NOMO-1 treated with dmso at 0.1 percent for 144 hours (cell line): ENCODE measurements around the gene POFUT1.
A peak's percentile ranks its signal among the peaks of the same experiment; 100 is the strongest.
"Not testable (repeated sequence)": the region's sequence is repeated elsewhere in the genome, so short reads cannot be mapped to it uniquely, and the experiment has no call there.

ENCODE experiments used
- DNase-seq: peaks from one replicate; lab custom pipeline; 2025; ENCODE audit not compliant: unreplicated experiment; lab: John Stamatoyannopoulos, UW

The POFUT1 gene

DNA sequence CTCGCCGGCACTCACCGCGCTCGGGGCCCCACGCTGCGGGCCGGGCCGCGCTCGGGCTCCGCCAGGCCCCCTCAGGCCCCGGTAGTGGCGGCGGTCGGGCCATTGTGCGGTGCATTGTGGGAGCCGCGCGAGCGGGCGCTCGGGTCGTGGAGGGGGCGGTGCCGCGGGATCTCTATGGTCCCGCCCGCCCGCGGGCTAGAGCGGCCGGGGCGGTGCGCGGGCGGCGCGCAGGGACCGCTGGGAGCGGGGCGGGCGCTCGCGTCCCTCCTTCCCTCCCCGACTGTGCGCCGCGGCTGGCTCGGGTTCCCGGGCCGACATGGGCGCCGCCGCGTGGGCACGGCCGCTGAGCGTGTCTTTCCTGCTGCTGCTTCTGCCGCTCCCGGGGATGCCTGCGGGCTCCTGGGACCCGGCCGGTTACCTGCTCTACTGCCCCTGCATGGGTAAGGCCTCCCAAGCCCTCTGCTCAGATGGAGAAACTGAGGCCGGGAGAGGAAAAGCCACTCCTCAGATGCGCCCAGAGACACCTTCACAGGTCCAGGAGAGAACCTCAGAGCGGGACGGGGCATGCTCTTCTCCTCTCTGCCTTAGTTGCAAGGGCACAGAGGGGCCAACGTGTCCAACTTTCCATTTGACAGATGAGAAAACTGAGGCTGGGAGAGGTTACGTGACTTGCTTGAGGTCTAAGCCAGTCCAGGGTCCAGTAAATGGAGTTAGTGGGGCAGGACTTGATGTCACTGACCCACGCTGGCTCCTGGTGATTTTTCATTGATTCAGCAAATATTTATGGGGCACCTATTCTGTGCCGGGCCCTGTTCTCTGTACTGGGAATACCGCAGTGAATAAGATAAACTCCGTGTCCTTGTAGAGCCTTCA is at the start of gene POFUT1, which contains the start of gene PLAGL2:
POFUT1 (plus strand) TSS at position 255 of the 873 bp plus-strand sequence; CDS start at position 317, 62 bp downstream.
PLAGL2 (minus strand) TSS at position 118 of the 873 bp plus-strand sequence. CDS start 5,565 bp downstream, outside the sequence.
- peak; percentile 77 for DNase-seq

DNA sequence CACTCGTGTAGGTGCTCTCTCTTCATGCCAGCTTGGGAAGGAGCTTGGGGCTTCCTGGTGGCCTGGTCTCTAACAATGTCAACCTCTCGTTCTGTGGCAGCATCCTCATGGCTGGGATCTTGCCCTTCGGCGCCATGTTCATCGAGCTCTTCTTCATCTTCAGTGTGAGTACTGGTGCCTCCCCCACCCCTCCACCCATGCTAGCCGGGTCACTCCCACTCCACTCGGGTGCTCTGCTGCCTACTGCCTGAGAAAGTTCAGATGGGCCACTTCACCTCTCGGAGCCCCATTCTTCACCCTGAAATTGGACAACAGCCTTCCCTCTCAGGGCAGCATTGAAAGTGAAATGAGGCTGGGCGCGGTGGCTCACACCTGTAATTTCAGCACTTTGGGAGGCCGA is 49.3 kb upstream of the POFUT1 start:
- no peak for DNase-seq

DNA sequence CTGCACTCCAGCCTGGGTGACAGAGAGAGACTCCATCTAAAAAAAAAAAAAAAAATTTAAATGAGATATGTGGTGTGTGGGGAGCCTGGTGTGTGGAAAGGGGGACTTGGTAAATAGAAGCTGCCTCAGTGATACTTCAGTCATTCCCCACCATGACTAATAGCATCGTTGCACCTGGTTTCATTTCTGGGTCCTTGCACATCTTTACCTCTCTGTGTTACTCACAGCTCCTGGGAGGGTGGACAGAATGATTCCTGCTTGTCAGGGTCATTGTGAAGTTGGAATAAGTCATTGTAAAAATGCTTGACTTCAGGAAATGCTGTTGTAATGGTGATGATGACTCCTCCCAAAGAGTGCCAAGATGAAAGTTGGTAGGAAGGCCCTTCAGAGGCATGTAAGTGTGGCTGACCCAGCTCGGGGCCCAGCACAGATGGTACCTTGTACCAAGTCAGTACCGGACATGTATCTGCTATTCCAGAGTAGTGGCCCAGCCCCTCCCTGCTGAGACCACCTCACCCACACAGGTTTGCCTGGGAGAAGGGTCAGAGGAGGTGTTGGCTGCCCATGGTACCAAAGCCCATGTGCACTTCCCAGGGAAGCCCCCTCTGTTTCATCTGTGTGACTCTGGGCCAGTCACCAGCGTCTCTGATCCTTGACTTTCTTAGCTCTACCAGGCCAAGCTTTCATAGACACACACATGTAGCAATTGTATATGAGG is 48.6 kb upstream of the POFUT1 start:
- no peak for DNase-seq

GRCh38 chr20:32159766-32160221 is 47.9 kb upstream of the POFUT1 start:
- no peak for DNase-seq

DNA sequence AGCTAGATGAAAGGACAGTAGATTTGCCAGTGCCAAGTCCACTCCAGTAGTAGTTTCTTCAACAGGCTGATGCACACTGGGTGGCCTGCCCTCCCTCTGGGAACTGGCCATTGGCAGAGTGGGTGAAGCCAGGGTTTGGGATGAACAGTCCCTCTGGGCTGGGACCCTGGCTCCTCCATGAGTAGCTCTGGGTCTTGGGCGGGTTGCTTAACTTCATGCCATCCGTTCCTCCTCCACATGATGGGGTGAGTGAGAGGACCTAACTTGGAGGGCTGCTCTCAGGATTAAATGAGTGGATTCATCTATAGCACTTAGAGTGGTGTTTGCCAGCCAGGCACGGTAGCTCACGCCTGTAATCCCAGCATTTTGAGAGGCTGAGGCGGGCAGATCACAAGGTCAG is 47.3 kb upstream of the POFUT1 start:
- DNase-seq, result no peak

- DNase-seq, result no peak
Observed at GRCh38 chr20:32162351-32162750, 45.3 kb upstream of the POFUT1 start.

- no peak for DNase-seq
Observed at GRCh38 chr20:32163951-32164350, 43.7 kb upstream of the POFUT1 start.

DNA sequence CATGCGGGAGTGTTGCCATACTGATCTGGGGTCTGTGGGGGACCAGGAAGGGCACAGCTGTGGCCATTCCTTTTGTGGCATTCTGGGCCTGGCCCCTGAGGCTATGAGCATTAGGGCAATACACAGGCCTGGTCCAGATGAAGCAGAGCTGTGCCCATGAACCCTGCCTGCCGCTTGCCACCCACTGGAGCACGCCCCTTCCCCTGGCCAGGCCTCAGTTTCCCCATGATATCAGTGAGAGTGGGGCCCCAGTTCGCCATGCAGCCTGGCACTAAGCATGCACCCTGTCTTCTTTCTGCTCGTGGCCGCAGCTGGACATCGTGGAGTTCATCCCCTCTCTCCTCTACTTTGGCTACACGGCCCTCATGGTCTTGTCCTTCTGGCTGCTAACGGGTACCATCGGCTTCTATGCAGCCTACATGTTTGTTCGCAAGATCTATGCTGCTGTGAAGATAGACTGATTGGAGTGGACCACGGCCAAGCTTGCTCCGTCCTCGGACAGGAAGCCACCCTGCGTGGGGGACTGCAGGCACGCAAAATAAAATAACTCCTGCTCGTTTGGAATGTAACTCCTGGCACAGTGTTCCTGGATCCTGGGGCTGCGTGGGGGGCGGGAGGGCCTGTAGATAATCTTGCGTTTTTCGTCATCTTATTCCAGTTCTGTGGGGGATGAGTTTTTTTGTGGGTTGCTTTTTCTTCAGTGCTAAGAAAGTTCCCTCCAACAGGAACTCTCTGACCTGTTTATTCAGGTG is 42.5 kb upstream of the POFUT1 start:
- no peak for DNase-seq

DNA sequence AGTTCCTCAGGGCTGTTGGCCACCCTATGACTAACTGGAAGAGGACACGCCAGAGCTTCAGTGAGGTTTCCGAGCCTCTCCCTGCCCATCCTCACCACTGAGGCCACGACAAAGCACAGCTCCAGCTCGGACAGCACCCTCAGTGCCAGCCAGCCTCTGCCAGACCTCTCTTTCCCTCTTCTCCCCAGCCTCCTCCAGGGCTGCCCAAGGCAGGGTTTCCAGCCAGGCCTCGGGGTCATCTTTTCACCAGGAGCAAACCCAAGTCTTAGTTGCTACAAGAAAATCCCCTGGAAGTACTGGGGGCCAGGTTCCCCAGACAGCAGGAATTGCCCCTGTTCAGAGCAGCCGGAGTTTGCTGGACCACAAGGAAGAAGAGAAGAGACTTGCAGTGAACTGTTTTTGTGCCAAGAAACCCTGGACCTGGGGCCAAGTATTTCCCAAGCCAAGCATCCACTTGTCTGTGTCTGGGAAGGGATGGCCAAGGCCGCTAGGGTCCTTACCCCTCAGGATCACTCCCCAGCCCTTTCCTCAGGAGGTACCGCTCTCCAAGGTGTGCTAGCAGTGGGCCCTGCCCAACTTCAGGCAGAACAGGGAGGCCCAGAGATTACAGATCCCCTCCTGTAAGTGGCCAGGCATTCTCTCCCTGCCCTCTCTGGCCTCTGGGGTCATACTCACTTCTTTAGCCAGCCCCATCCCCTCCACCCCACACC is 41.7 kb upstream of the POFUT1 start:
- DNase-seq, result no peak

GRCh38 chr20:32167552-32167951 is 40.1 kb upstream of the POFUT1 start:
- no peak for DNase-seq

- DNase-seq, result no peak
Observed at GRCh38 chr20:32168184-32168910, 39.3 kb upstream of the POFUT1 start.

- not testable (repeated sequence) for DNase-seq
Observed at GRCh38 chr20:32177696-32178095, 30.0 kb upstream of the POFUT1 start.

GRCh38 chr20:32179515-32179914 is 28.2 kb upstream of the POFUT1 start:
- no peak for DNase-seq

DNA sequence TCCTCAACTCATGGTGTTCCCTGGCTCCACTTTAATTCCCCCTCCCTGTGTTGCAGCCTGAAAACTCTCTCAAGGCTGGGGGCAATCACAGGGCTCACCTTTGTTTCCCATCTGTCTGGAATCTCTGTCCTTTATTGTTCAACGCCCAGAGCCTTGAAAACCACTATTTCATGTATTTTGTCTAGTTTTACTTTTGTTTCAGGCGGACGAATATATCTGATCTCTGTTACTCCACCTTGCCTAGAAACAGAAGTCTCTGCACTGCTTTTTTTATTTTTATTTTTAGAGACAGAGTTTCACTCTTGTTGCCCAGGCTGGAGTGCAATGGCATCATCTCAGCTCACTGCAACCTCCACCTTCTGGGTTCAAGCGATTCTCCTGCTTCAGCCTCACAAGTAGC is 27.7 kb upstream of the POFUT1 start:
- DNase-seq, result no peak

GRCh38 chr20:32181606-32182005 is 26.1 kb upstream of the POFUT1 start:
- DNase-seq, result no peak

DNA sequence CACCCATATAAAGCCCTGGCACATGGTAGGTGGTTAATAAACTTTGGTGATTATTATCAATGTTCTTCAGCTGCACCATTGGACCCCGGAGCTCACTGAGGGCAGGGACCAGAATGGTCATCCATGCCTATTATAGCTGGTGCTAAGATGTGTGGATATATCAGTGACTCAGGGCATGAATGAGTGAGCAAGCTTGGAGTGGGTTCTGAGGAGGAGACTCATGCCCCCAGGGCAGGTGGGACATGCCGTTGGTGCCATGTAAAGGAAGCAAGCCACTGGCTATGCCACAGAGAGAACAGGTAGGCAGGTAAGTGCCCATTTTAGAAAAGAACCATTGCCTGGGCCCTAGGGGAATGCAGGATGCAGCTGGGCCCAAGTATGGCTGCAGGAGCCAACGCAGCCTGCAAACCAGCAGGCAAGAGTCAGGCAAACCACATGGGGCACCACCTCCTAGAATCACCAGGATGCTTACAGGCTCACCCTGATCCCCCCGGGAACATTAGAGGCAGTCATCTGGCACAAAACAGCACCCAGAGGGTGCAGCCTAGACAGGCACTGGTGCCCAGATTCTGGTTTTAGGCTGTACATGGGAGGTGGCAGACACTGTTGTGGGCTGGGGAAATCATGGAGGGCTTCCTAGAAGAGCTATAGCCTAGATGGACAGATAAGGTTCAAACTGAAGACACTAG is 23.6 kb upstream of the POFUT1 start:
- DNase-seq, result no peak

DNA sequence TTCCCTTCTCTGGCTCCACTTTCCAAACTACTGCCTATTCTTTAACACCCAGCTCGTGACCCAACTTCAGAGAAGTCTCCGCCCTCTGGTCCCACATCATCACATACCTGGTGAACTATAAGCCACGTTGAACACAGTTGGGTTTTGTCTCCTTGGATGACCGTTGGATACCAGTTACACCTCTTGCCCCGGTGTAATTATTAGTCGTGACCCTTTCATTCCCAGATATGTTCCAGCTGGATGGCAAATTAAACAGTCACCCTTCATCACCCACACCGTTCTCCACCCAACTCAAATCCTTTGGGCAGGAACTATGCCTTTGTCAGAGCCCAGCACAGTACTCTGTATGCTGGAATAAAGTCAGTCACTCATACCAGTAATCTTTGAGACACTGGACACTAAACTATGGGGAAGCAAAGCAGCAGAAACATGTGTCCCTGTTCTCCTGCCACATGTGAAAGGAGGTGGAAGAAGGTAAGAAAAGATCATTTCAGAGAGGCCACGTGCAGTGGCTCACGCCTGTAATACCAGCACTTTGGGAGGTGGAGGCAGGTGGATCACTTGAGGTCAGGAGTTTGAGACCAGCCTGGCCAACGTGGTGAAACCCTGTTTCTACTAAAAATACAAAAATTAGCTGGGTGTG is 22.6 kb upstream of the POFUT1 start:
- DNase-seq, result no peak

GRCh38 chr20:32186506-32186905 is 21.2 kb upstream of the POFUT1 start:
- DNase-seq, result no peak
